GM12878 (cell line): ENCODE results near the gene FAM162A. TPM values are rescaled to one million over a fixed set of nuclear protein-coding genes. Genes with fewer than 3 reads are reported as not detected.

Experiments used
- ATAC-seq: fragments of 200-7000 bp; cut with Tn5 transposase; 3 replicates; pipeline ENCODE4 v1.9.1; 2020; ENCODE audit warnings: mild to moderate bottlenecking, moderate library complexity
- BruUV-seq: library from RNA; stranded (reverse); fragments of 400-500 nt; replicated peaks from 2 replicates; lab custom pipeline; 2021; lab: Mats Ljungman, UMichigan
- CTCF ChIA-PET: fragments of 300-600 bp; sonication (Branson Sonifier 250); formaldehyde crosslinking; extraction: SDS; loops from one replicate; lab custom pipeline; 2021; ENCODE audit warnings: inconsistent platforms; lab: Yijun Ruan, JAX
- POLR2A ChIA-PET: fragments of 350-600 bp; formaldehyde crosslinking; extraction: SDS; loops from one replicate; lab custom pipeline; 2021; ENCODE audit warnings: inconsistent platforms; lab: Charles Lee
- RAD21 ChIA-PET: fragments of 300-600 bp; sonication (Branson Sonifier 250); formaldehyde crosslinking; loops from one replicate; lab custom pipeline; 2023; ENCODE audit warnings: antibody characterized with exemption; ENCODE audit not compliant: unreplicated experiment; lab: Charles Lee
- SMC1A ChIA-PET: fragments of 300-600 bp; sonication (Branson Sonifier 250); formaldehyde crosslinking; loops from one replicate; lab custom pipeline; 2023; ENCODE audit not compliant: unreplicated experiment, uncharacterized antibody; lab: Charles Lee
- DNase-seq: peaks from one replicate; pipeline ENCODE4 v3.0.0-alpha.2; 2011; ENCODE audit warnings: low read depth, low spot score
- FAIRE-seq: peaks from 3 replicates; lab custom pipeline; 2011; peaks lifted over from hg19 to GRCh38; lab: Jason Lieb, UNC
- H2AFZ ChIP-seq: 2 replicates; pipeline ENCODE4 v1.6.0; 2011; ENCODE audit warnings: low read depth, low read length, control low read depth; ENCODE audit not compliant: control insufficient read depth
- H3K27ac ChIP-seq: 2 replicates; pipeline ENCODE4 v1.5.1; 2011; ENCODE audit warnings: control low read depth; ENCODE audit not compliant: control insufficient read depth, insufficient read depth
- H3K27me3 ChIP-seq, 2 experiments: replicated peaks in 1 of 2; 2 replicates each; pipeline versions ENCODE4 v1.6.0 to v1.6.1; 2011; ENCODE audit warnings: low read length in 1 of 2; ENCODE audit not compliant: control insufficient read depth in 2 of 2, insufficient read depth in 2 of 2
- H3K36me3 ChIP-seq, 2 experiments: 2 replicates each; pipeline ENCODE4 v1.5.1; 2011; ENCODE audit warnings: low read length in 1 of 2; ENCODE audit not compliant: control insufficient read depth in 2 of 2, insufficient read depth in 2 of 2
- H3K4me1 ChIP-seq: 2 replicates; pipeline ENCODE4 v1.6.1; 2011; ENCODE audit warnings: mild to moderate bottlenecking, low read length, moderate library complexity, mixed read lengths; ENCODE audit not compliant: control insufficient read depth, insufficient read depth
- H3K4me2 ChIP-seq: 2 replicates; pipeline ENCODE4 v1.6.0; 2011; ENCODE audit warnings: control low read depth; ENCODE audit not compliant: control insufficient read depth, insufficient read depth
- H3K4me3 ChIP-seq: fragments of 200-600 bp; sonication (generic); 2 replicates; pipeline ENCODE4 v1.5.1; 2016
- H3K79me2 ChIP-seq: 2 replicates; pipeline ENCODE4 v1.6.0; 2011; ENCODE audit warnings: low read length; ENCODE audit not compliant: control insufficient read depth, insufficient read depth
- H3K9ac ChIP-seq: 2 replicates; pipeline ENCODE4 v1.8.0; 2011; ENCODE audit warnings: low read length, control low read depth, mixed read lengths; ENCODE audit not compliant: control insufficient read depth, insufficient read depth
- H3K9me3 ChIP-seq: replicated peaks from 3 replicates; pipeline ENCODE4 v1.5.1; 2011; ENCODE audit warnings: mild to moderate bottlenecking, low read length; ENCODE audit not compliant: control insufficient read depth, insufficient read depth
- H4K20me1 ChIP-seq: 2 replicates; pipeline ENCODE4 v1.6.0; 2011; ENCODE audit not compliant: control insufficient read depth, insufficient read depth
- ATF2 ChIP-seq: IDR thresholded peaks from 2 replicates; pipeline ENCODE4 v1.6.1; 2012; ENCODE audit warnings: low read length, inconsistent platforms
- BCL11A ChIP-seq: IDR thresholded peaks from 2 replicates; pipeline ENCODE4 v1.6.1; 2011; ENCODE audit warnings: low read depth, low read length
- CTCF ChIP-seq, 3 experiments: IDR thresholded peaks in 2 of 3; conservative IDR thresholded peaks in 1 of 3; 2 replicates each; pipeline ENCODE4 v1.5.1; 2011; ENCODE audit warnings: low read depth in 3 of 3, low read length in 3 of 3, mild to moderate bottlenecking in 3 of 3, control low read depth in 2 of 3, moderate library complexity in 2 of 3, inconsistent platforms in 1 of 3, mixed read lengths in 1 of 3; ENCODE audit not compliant: control insufficient read depth in 2 of 3, insufficient read depth in 1 of 3; ENCODE audit errors: extremely low read depth in 1 of 3
- E4F1 ChIP-seq: fragments of 450-650 bp; IDR thresholded peaks from 2 replicates; pipeline ENCODE4 v1.6.1; 2018; ENCODE audit warnings: borderline replicate concordance, mild to moderate bottlenecking; ENCODE audit not compliant: partially characterized antibody
- EED ChIP-seq: sonication (generic); IDR thresholded peaks from 2 replicates; pipeline ENCODE4 v1.6.1; 2016; ENCODE audit warnings: antibody characterized with exemption, low read depth
- ETV6 ChIP-seq, 2 experiments: fragments of 450-650 bp in 1 of 2; IDR thresholded peaks in 1 of 2; conservative IDR thresholded peaks in 1 of 2; 2 replicates each; pipeline ENCODE4 v1.6.1; 2014; ENCODE audit warnings: antibody characterized with exemption in 1 of 2, borderline replicate concordance in 1 of 2, low read depth in 1 of 2, mild to moderate bottlenecking in 1 of 2, moderate library complexity in 1 of 2
- EZH2 ChIP-seq: IDR thresholded peaks from 2 replicates; pipeline ENCODE4 v1.6.1; 2012; ENCODE audit warnings: low read depth, mild to moderate bottlenecking, control low read depth, inconsistent platforms, low read length, borderline replicate concordance; ENCODE audit not compliant: control insufficient read depth
- GATAD2B ChIP-seq: fragments of 450-650 bp; conservative IDR thresholded peaks from 2 replicates; pipeline ENCODE4 v1.6.1; 2017; ENCODE audit warnings: low read depth, mild to moderate bottlenecking, moderate library complexity
- KDM1A ChIP-seq: fragments of 200-600 bp; sonication (generic); IDR thresholded peaks from 2 replicates; pipeline ENCODE4 v1.6.1; 2016; ENCODE audit warnings: borderline replicate concordance
- NR2C2 ChIP-seq: IDR thresholded peaks from 2 replicates; pipeline ENCODE4 v1.6.1; 2011; ENCODE audit warnings: borderline replicate concordance, low read depth; ENCODE audit not compliant: control insufficient read depth, insufficient read length
- RAD51 ChIP-seq: fragments of 450-650 bp; IDR thresholded peaks from 2 replicates; pipeline ENCODE4 v1.6.1; 2016; ENCODE audit warnings: moderate library complexity, mild to moderate bottlenecking, inconsistent platforms
- SIX5 ChIP-seq: IDR thresholded peaks from 2 replicates; pipeline ENCODE4 v1.6.1; 2011; ENCODE audit warnings: mild to moderate bottlenecking, low read depth, low read length, moderate library complexity; ENCODE audit not compliant: severe bottlenecking
- SMAD5 ChIP-seq: IDR thresholded peaks from 2 replicates; pipeline ENCODE4 v1.6.1; 2016; ENCODE audit warnings: antibody characterized with exemption, low read depth
- SRF ChIP-seq, 2 experiments: IDR thresholded peaks; 2 replicates each; pipeline ENCODE4 v1.6.1; 2011; ENCODE audit warnings: low read depth in 2 of 2, low read length in 2 of 2, mild to moderate bottlenecking in 1 of 2, moderate library complexity in 1 of 2
- STAT3 ChIP-seq: IDR thresholded peaks from 2 replicates; pipeline ENCODE4 v1.6.1; 2011; ENCODE audit warnings: low read depth, low read length, improper control_type of control experiment
- TAF1 ChIP-seq: IDR thresholded peaks from 2 replicates; pipeline ENCODE4 v1.6.1; 2011; ENCODE audit warnings: mild to moderate bottlenecking, low read depth, low read length, borderline replicate concordance
- ZNF217 ChIP-seq: fragments of 450-650 bp; IDR thresholded peaks from 2 replicates; pipeline ENCODE4 v1.6.1; 2017; ENCODE audit warnings: antibody characterized with exemption, mild to moderate bottlenecking
- ZNF24 ChIP-seq: fragments of 450-650 bp; IDR thresholded peaks from 2 replicates; pipeline ENCODE4 v1.6.1; 2017; ENCODE audit warnings: antibody characterized with exemption, mild to moderate bottlenecking
- ZNF274 ChIP-seq: IDR thresholded peaks from one replicate; pipeline ENCODE4 v1.8.0; 2011; ENCODE audit not compliant: insufficient read length, insufficient read depth
- ZSCAN29 ChIP-seq: fragments of 450-650 bp; IDR thresholded peaks from 2 replicates; pipeline ENCODE4 v1.6.1; 2017; ENCODE audit warnings: mild to moderate bottlenecking, moderate library complexity
- WGBS: methylation state at CpG from one replicate; pipeline ENCODE4 v1.1.6; 2016; ENCODE audit warnings: low lambda C conversion rate; ENCODE audit not compliant: insufficient replicate concordance, insufficient coverage; ENCODE audit errors: missing lambda C conversion rate; 5-methylcytosine and 5-hydroxymethylcytosine counted together
- in situ Hi-C: fragments of 300-500 bp; cut with MboI; formaldehyde crosslinking; loops from 9 replicates; pipeline ENCODE4 v1.14.3; 2018; ENCODE audit warnings: mixed read lengths
- intact Hi-C: fragments of 100-400 bp; cut with micrococcal nuclease; formaldehyde crosslinking; loops from one replicate; pipeline ENCODE4 v1.14.2; 2022; ENCODE audit not compliant: unreplicated experiment
- polyA plus RNA-seq, 11 experiments: library from polyadenylated mRNA; depleted of rRNA in 4 of 11; unstranded in 6 of 11; stranded (reverse) in 5 of 11; fragments of >200 nt; fragmentation: Nextera tagmentation in 4 of 11; fragmentation: Illumina TruSeq in 1 of 11; extraction: Ambion mirVana in 4 of 11; extraction: Trizol in 1 of 11; gene quantifications; 1 replicate in 1 of 11; 2 replicates in 10 of 11; pipeline versions ENCODE4 v1.2.1 to v1.2.3, GENCODE V29; 2011 to 2016; ENCODE audit warnings: inconsistent platforms in 2 of 11, missing spikeins in 2 of 11, low read depth in 1 of 11
- total RNA-seq, 4 experiments: library from RNA; depleted of rRNA in 3 of 4; stranded (reverse); fragments of >200 nt in 3 of 4; fragmentation: Illumina TruSeq in 1 of 4; extraction: Trizol in 1 of 4; gene quantifications; 2 replicates each; pipeline versions ENCODE4 v1.2.1 to v1.2.3, GENCODE V29; 2013 to 2021

Gene FAM162A
- total and polyA plus RNA-seq, 10 of the 15 experiments (the other 5 are each of a cell fraction or from before 2014, with no cell fraction given): 59.2 to 346 (median 149) TPM

GRCh38 chr3:122353215-122353614, 30.8 kb upstream of the FAM162A start:
- no peaks in the 10 kb centered on the region for H3K9me3 ChIP-seq
- H3K4me2 ChIP-seq: no peak overlapping the region
- CTCF ChIA-PET: interaction anchor here (0.5 to 7.9 kb wide), 11 partner anchors 11 to 251 kb away, joined by 3 to 192 read pairs (median 4); no protein-coding TSS in a partner anchor
- in situ Hi-C loops (loop anchor here (10.0 kb wide), 1 partner anchor 808 kb away; the partner anchor contains the start of gene POLQ), intact Hi-C loops (no loop called here)
- BruUV-seq: no TSS peak
- RAD21 ChIA-PET: interaction anchor here (0.7 to 7.4 kb wide), 9 partner anchors 10 to 252 kb away, joined by 3 to 114 read pairs (median 6); partner anchors contain the start of gene CSTA
- H3K36me3 ChIP-seq: 0 out of 4 replicates have a peak, but pooled peaks cover 0 to under 1% of the 10 kb centered on the region in 2 experiments
- H3K4me1 ChIP-seq: no peaks in the 10 kb centered on the region
- no peaks in the 10 kb centered on the region for H4K20me1 ChIP-seq
- DNase-seq (no peak), FAIRE-seq (no peak), ATAC-seq (no peak)
- WGBS: 97% methylated on average over 2 of the region's 2 CpGs
- no peaks in the 10 kb centered on the region for H3K79me2 ChIP-seq
- no peak overlapping the region for H2AFZ ChIP-seq
- no peak for TF ChIP-seq GATAD2B
- TF ChIP-seq ZNF24: no peak
- TF ChIP-seq SRF (IDR thresholded peaks at IDR 0.05; ENCODE audit: low read depth in 2 of 2, low read length in 2 of 2): no peak
- TF ChIP-seq ETV6 (conservative IDR thresholded peaks at IDR 0.05 in 1 of 2, IDR thresholded peaks at IDR 0.05 in 1 of 2; ENCODE audit: borderline replicate concordance in 1 of 2, low read depth in 1 of 2): no peak
- TF ChIP-seq STAT3: no peak
- no peak for TF ChIP-seq RAD51
- TF ChIP-seq EZH2: no peak
- no peak for TF ChIP-seq NR2C2
- no peak for TF ChIP-seq ZNF274
- no peak for TF ChIP-seq ATF2
- no peak for TF ChIP-seq EED
- no peak for TF ChIP-seq ZSCAN29
- no peak for TF ChIP-seq SMAD5
- no peak for TF ChIP-seq SIX5
- no peak for TF ChIP-seq BCL11A
- no peak for TF ChIP-seq ZNF217
- no peak for TF ChIP-seq TAF1
- TF ChIP-seq KDM1A: no peak
- no peak for TF ChIP-seq E4F1
- no peak for TF ChIP-seq CTCF (IDR thresholded peaks at IDR 0.05 in 2 of 3, conservative IDR thresholded peaks at IDR 0.05 in 1 of 3; ENCODE audit: control insufficient read depth in 2 of 3, extremely low read depth in 1 of 3, insufficient read depth in 1 of 3, low read depth in 3 of 3, low read length in 3 of 3)
- SMC1A ChIA-PET: interaction anchor here (0.7 to 7.9 kb wide), 14 partner anchors 9 to 252 kb away, joined by 3 to 191 read pairs (median 6); partner anchors contain the start of gene CSTA
- POLR2A ChIA-PET: interaction anchor here (0.6 to 1.5 kb wide), 3 partner anchors 9 to 46 kb away, joined by 3 to 4 read pairs (median 3); partner anchors contain the start of gene CSTA
- no peaks in the 10 kb centered on the region for H3K27me3 ChIP-seq
- no peak overlapping the region for H3K9ac ChIP-seq
- no peak overlapping the region for H3K4me3 ChIP-seq
- no peak overlapping the region for H3K27ac ChIP-seq
